OCI-LY3 (cell line): ENCODE data around the gene GRID1.

Experiments used
- CTCF ChIP-seq: fragments of 200-600, 300-600 bp; sonication (generic); IDR thresholded peaks from 2 replicates; pipeline ENCODE4 v1.5.1; 2014; ENCODE audit warnings: antibody characterized with exemption, low read length, low read depth
- EZH2phosphoT487 ChIP-seq: fragments of 200-600 bp; shearing (Covaris generic); IDR thresholded peaks from 2 replicates; pipeline ENCODE4 v1.6.1; 2018; ENCODE audit warnings: antibody characterized with exemption, mixed run types, low read depth

DNA sequence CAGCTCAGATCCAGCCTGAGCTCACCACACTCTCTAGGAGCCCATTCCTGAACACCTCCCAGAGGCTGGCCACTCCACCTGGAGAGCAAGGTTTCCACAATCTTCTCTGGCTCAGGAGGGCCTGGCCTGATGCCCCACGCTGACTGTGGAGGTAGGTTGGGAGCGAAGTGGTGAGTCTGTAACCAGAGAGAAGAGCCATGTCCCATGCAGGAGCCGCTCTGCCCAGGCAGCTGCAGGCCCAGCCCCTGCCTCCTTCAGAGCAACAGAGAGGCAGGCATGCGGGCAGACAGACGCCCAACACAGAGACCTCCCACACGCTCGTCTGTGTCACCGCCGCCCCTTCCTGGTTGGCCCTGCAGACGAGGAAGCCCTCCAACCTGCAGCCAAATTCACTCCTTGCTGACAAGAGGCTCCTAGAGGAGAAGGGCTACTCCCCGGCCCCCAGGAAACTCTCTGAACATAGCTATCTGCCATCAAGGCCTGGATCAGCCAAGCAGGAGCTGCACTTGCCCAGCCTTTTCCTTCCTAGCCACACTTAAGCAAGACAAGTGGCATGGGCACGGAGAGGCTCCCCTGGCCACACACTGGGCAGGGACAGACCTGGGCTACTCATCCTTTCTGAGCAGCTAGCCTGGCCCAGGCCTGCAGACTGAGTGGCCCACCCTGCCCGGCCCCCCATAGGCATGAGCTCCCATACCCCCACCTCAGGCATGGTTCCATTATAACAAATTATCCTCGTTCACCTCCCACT is 101.9 kb downstream of the GRID1 start:
- TF ChIP-seq CTCF, result no peak
- TF ChIP-seq EZH2phosphoT487, result no peak
